HS-5 (cell line): Measurements from ENCODE around the gene EEFSEC.

ENCODE experiments used
- DNase-seq: peaks from one replicate; pipeline ENCODE4 v3.0.0-alpha.2; 2012; ENCODE audit warnings: low read depth

EEFSEC gene

DNA sequence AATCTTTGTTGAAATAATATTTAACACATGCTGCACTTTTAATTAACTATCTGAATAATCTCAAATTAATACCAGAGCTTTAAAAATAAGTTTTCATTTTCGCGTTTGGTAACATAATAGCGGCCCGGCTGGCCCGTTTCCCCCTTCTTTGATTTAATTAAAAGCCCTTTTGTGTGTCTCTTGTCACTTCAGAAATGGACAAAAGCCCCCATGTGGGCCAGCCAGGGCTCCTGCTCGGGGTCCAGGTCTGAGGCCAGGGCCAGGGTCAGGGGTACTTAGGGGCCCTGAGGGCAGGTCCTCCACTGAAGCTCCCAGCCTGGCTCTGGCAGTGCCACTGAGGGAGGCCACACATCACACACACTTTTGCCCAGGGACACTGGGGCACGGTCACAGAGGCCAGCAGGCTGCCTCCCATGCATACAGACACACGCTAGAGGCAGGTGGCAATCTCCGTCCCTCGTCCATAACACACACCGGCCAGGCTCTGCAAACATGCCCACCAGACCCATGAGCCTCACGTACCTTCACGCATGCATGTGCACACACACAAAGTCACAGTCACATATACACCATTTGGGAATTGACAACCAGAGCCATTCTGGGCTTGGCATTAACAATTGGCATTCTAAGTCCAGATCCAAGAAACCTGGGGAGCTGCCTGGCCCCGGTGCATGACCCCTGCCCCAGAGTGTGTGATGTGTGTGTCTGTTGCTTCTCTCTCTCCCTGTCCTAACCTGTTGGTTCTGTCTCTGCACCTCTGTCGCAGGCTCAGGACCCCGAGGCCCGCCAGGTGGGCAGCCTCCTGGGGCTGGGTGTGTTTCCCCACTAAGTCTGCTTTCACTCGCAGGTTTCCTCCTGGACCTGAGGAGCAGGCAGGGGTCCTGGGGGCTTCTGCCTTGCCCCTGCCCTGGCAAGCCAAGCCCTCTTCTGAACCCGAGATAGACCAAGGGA, 274.9 kb downstream of the EEFSEC start:
- no peak for DNase-seq

DNA sequence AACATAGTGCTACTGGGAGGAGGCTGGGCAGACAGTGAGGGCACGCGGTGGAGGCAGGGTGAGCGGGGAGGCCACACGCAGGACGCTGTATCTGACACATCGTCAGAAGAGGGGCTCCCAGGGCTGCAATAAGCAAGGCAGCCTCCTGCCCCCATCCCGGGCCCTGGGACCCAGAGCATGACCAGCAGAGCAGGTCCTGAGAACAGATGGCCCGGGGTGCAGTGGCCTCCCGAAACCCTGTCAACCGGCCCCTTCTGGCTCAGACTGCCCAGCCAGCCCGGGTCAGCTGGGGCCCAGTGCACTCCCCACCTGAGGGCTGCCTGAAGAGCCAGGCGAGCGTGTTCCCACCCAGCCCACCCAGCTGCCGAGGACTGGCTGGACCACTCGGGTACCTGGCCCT, 276.0 kb downstream of the EEFSEC start:
- DNase-seq: no peak

- DNase-seq: no peak
Measured at GRCh38 chr3:128429751-128430150, 276.5 kb downstream of the EEFSEC start.

- no peak for DNase-seq
Measured at GRCh38 chr3:128430301-128430700, 277.0 kb downstream of the EEFSEC start.

- no peak for DNase-seq
Measured at GRCh38 chr3:128430731-128431130, 277.4 kb downstream of the EEFSEC start.

GRCh38 chr3:128431803-128432300, 278.6 kb downstream of the EEFSEC start:
- DNase-seq: no peak

DNA sequence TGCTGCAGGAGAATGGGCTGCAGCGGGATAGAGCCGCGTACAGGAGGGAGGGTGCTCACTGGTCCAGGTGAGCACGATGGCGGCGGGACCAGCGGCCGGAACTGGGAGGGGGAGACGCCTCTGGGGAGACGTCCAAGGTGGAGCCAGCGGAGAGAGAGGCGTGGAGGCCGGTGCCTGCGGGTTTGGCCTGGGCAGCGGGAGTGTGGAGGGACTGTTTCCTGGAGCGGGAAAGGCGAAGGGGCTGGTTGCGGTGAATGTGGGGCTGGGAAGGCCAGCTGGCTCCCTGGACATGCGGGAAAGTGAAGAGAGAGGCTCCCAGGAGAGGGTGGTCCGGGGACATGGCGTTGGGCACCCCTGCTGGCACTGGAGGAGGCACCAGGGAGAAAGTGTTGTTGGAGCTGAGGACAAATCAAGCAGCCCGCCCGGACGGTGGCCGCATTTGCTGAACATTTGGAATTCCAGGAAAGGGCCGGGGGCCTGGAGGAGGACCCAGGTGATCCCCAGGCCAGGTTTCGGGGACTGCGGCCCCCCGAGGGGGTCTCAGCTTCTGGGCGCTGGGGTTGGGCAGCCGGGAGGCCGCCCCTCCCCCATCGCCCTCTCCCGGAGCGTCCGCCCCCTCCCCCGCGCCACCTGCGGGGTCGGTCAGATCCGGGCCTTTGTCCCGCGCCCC, 279.2 kb downstream of the EEFSEC start:
- DNase-seq: no peak

DNA sequence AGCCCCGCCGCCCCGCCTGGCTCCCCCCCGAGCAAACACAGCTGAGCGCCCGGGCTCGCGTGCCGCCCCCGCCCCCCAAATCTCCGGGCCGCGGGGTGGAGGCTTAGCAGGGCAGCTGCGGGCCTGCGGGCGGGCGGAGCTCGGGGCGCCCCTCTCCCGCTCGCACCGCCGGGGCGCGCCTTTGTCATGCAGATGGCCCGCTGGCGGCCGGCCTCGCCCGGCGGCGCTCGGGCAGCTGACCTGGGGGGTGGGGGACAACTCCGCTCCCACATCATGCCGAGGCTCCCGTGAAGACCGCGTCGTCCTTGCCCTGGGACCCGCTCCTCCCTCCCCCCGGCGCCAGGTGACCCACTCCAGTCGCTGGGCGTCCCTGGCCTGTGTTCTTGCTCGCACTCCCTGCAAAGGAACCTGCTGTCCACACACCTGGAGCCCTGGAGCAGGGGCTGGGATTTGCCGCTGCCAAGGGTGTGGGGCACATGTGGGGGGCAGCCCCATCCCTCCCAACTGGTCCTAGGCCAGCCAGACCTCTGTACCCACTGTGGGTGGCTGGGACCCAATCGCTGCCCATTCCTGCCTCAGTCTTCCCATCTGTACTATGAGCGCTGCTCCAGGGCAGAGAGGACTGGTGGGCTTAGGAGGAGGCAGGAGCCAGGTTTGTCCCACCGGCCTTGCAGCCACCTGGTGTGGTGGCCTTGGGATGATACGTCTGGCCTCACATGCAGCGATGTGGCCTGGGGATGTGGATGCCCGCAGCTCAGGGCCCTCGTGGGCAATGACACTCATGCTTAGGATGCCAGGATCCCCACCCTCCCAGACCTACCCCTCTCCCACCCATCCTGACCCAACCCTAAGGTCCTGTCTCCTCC, 279.9 kb downstream of the EEFSEC start:
- no peak for DNase-seq

GRCh38 chr3:128433837-128434165, 280.5 kb downstream of the EEFSEC start:
- DNase-seq: no peak

DNA sequence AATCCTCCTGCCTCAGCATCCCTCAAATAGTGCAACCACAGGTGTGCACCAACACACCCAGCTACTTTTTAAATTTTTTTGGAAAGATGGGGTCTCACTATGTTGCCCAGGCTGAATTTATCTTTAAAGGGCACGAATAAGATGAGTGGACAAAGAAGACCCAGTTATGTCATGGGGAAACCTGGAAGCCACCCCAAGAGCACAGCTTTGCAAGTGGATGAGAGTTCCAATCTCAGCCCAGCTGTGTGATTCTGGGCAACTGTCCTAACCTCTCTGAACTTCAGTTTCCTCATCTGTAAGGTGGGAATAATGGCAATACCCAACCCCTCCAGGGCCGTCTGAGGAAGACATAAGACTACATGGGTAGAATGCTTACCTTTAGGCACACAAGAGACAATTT, 281.2 kb downstream of the EEFSEC start:
- no peak for DNase-seq

- no peak for DNase-seq
Measured at GRCh38 chr3:128435058-128435457, 281.8 kb downstream of the EEFSEC start.

DNA sequence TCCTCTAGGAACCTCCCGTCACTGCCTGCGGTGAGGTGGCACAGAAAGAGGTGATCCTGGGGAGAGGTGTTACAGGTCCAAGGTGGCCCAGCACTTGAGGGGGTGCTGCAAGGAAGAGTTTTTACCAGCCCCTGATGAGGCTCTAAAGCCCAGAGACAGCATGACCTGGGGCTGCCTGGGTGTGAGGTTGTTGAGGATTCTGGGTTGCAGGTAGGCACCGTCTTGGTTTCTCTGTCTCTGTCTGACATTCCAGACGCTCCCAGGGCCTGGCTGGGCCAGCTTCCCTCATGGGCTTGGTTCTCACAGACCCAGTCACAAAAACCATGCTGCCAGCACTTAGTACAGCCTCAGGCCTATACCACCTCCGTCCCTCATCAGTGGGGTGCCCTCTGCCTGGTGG, 282.3 kb downstream of the EEFSEC start:
- no peak for DNase-seq

- DNase-seq: no peak
Measured at GRCh38 chr3:128436214-128436613, 282.9 kb downstream of the EEFSEC start.

DNA sequence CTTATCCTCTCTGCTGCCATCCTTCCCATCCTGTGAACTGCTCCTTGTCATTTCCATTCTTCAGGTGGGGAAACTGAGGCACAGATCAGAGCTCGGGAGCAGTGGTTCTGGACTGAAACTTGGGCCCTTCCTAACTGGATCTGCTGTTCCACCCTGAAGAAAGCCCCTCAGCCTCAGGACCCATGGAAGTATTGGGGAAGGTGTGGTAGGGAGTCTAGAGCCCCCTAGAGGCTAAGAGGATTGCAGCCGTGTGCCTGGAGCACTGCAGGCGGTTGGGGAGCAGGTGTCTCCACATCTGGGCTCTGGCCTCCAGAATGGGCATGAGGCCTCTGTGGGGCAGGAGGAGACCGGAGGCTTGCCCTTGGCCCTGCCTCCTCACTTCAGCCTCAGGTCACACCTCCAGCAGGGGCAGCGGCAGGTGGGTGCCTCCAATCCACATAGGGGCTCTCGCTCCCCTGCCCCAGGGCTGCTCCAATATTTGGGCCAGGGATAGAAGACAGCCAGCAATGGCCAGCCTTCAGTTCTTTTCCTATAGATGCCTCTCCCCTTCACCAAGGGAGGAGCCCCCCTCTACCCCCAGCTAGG, 285.3 kb downstream of the EEFSEC start:
- DNase-seq: no peak

DNA sequence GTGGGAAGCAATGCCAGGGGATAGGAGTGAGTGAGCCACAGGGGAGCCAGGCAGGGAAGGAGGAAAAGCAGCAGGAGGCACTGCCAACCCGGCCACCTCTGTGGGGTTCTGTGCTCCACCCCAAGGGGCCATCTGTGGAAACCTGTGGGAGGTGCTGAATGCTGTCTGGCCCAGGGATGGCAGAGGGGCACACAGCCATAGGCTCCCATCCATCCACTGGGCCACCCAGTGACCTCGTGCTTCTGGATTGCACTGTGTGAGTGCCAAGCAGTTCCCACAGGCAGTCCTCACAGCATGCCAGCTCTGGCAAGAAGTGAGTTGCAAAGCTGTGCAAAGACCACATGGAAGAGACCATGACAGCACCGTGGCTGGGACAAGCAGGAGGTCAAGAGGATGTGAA, 285.9 kb downstream of the EEFSEC start:
- no peak for DNase-seq

- DNase-seq: no peak
Measured at GRCh38 chr3:128442070-128442469, 288.8 kb downstream of the EEFSEC start.

GRCh38 chr3:128442949-128443348, 289.7 kb downstream of the EEFSEC start:
- no peak for DNase-seq

GRCh38 chr3:128443771-128444170, 290.5 kb downstream of the EEFSEC start:
- DNase-seq: no peak

GRCh38 chr3:128445357-128445756, 292.1 kb downstream of the EEFSEC start:
- DNase-seq: no peak

DNA sequence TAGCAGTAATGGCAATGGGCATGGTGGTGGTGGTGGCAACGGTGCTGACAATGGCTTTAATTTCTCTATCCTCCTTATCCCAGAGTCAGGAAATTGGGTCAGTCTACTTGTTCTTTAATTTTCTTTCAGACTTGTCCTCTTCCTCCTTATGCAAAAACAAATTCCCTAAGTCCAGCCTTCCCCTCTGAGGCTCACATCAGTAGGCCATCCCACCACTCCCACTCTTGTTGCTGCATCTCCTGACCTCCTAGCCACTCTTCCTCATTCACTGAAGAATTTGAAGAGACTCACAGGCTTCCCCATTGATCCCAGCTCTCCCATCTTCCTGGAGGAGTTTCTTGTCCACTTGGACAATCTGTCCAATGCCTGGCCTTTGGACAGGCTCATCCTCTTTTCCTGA, 293.5 kb downstream of the EEFSEC start:
- no peak for DNase-seq

- no peak for DNase-seq
Measured at GRCh38 chr3:128447561-128448013, 294.3 kb downstream of the EEFSEC start.

DNA sequence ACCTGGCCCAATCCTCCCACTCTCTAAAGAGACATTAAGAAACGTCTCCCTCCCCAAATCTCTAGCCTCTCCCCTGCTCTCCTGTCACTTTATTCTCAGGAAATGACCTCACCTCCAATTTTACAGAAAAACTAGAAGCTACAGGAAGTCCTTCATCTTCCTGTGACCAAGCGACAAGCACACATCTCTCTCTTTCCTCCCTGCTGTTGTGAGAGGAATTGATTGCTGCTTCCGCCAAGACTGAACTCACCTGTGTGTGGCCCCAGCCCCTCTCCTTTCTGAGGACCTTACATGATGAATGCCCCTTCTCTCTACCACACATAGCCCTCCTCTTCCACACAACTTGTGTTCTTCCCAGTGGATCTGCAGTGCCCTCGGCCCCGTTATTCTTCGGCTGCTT, 295.2 kb downstream of the EEFSEC start:
- DNase-seq: no peak
